Cortex of kidney (tissue), 1 donor: ENCODE data around the gene TM7SF3.
"Not testable (repeated sequence)": the region's sequence is repeated elsewhere in the genome, so short reads cannot be mapped to it uniquely, and the experiment has no call there.

ENCODE experiments used
- DNase-seq: peaks from one replicate; lab custom pipeline; 2025; lab: John Stamatoyannopoulos, UW

Gene TM7SF3

DNA sequence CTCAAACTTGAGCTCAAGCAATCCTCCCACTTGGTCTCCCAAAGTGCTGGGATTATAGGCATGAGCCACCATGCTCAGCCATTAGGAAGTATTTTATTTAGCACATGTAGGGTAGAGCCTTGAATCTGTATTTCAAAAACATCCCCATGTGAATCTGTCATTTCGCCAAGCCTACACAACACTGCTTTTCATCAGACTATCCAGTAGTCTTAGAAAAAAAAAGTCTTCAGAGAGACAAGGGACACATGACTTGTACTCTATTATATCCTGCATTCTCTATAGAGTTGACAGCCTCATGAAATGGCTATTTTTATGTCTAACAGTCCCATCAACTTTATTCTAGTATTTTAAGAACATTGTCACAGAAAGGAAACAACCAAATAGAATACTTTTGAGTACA lies 35.4 kb downstream of the TM7SF3 start:
- DNase-seq, result no peak

DNA sequence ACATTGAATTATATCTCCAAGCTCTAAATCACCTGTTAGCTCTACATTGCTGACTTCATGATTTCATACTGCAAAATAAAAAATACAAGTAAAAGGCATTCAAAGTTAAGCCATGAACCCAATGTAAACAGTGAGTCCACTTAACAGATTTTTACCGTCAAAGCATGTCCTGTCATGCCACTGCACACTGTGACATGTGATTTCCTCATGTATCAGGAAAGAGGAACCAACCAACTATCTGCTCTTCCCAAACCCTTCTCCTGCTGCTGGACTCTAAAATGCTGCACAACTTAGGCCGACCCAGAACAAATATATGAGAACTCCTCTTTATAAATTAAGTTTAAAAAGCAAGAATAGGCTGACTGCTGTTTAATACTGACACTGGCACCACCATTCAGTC lies 37.5 kb downstream of the TM7SF3 start:
- DNase-seq, result no peak

DNA sequence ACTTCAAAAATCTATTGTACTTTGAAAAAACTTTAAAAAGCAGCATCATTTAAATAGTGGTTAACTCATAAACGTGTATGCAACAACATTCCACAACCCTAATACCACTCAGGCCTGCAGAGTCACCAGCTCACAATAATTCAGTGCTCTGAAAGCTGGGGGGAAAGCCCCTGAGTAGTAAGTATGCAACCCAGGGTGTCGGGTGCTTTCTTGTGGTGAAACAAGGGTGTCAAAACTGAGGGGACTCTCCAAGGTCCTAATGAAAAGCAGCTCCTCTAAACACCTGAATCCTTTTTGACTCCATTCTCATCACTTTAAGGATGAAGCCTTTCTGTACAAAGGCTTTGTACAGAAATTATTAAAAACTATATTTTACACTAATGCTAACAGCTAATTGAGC lies 42.2 kb downstream of the TM7SF3 start:
- DNase-seq, result no peak

DNA sequence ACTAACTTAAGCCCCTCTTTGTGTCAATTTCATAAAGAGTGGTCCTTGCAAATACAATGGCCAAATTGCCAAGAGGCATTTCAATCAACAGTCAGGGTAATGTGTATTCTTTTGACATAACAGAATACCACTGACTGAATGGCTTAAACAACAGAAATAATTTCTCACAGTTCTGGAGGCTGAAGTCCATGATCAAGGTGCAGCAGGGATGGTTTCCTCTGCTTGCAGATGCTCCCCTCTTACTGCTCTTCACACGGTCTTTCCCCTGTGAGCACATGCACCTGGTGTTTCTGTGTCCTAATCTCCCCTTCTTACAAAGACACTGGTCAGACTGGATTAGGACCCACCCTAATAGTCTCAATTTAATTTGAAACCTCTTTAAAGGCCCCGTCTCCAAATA lies 44.0 kb downstream of the TM7SF3 start:
- DNase-seq, result no peak

DNA sequence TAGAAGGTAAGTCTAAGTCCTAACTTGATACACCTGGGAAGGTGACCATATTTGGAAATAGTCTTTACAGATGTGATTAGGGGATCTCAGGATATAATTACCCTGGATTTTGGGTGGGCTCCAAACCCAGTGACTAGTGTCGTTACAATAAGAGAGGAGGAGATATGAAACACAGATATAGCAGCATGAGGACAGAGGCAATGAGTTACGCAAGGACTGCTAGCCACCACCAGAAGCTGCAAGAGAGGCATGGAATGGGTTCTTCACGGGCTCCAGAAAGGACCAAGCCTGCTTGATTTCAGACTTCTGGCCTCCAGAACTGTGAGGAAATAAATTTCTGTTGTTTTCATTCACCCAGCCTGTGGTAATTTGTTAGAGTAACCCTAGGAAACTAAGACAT lies 47.3 kb downstream of the TM7SF3 start:
- DNase-seq, result no peak

DNA sequence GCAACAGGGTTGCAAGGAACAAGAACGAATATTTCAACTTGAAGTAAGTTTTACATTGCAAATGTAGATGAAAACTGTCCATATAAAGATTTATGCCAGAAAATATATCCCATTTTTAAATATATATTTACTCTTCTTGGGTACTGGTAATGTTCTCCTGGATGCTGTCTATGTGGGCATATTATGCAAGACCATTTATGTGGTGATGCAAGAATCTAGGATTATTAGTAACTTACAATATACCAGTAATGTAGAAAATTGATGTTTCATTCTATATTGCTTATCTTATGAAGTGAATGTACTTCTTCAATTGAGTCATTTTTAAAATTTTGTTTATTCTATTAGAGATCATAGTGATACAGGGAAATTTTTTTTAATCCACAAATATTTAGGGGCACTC lies 50.8 kb downstream of the TM7SF3 start:
- DNase-seq, result no peak

DNA sequence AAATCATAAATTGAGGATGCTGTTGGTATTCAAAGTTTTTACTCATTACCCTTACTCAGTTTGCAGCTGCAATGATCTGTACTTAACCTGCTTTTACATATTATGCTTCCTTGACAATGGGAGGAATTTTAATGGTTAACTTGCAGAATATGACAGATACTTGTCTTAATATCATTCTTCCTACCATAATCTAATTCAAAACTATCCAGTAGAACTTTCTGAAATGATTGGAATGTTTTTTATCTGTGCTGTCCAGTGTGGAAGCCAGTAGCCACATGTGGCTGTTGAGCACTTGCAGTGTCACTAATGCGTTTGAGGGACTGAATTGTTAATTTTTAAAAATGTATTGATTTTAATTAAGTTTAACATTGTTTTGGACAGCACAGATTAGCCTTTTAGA lies 52.4 kb downstream of the TM7SF3 start:
- no peak for DNase-seq

DNA sequence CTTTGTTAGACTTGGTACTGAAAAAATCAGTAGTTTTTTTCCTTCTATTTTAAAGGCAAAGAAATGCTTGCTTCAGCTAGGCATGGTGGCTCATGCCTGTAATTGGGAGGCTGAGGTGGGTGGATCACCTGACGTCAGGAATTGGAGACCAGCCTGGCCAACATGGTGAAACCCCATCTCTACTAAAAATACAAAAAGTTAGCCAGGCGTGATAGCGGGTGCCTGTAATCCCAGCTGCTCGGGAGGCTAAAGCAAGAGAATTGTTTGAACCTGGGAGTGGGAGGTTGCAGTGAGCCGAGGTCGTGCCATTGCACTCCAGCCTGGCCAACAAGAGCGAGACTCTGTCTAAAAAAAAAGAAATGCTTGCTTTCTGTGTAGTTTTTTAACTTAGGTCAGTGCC lies 52.8 kb downstream of the TM7SF3 start:
- DNase-seq, result not testable (repeated sequence)

DNA sequence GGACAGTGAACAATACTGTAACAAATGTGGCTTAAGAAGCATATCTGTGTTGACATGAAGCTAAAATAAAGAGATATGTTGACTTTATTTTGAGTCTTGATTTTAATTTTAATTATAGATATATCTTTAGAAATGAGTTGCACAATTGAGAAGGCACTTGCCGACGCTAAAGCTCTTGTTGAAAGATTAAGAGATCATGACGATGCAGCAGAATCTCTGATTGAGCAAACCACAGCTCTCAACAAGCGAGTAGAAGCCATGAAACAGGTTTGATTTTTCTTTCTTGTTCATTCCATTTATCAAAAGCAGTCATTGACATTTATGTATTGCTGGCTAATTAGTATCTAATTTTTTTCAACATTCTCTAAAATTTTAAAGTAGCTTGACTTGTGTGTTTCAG lies 60.2 kb downstream of the TM7SF3 start:
- no peak for DNase-seq

DNA sequence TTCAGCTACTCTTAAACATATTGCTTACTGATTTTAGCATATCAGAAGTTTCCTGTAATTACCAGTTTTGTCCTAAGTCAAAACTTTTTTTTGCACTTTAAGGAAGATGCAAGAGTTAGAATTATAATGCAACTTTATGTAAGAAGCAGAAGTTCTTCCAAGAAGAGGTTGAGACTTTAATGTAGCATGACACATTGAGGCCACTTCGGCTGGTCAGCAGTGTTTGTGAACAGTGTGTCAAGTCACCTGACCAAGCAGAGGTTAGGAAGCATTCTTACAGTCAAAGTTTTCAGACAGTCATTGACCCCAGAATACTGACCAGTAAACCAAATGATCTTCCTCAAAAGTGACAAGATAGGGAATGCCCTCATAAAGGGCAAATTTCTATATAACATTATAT lies 60.7 kb downstream of the TM7SF3 start:
- DNase-seq, result no peak

DNA sequence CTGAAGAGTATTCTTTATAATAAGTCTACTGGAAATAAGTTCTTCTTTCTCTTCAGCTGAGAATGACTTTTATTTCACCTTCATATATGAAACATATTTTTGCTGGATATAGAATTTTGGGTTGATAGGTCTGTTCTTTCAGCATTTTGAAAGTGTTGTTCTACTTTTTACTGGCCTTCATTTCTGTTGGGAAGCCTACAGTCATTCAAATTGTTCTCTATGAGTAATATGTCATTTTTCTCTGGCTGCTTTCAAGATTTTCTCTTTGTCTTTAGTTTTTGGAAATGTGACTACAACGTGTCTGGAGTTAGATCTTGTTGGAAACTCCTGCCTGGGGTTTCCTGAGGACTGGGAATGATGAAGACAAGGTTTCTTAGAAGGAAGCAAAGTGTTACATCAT lies 65.9 kb downstream of the TM7SF3 start:
- DNase-seq, result no peak

DNA sequence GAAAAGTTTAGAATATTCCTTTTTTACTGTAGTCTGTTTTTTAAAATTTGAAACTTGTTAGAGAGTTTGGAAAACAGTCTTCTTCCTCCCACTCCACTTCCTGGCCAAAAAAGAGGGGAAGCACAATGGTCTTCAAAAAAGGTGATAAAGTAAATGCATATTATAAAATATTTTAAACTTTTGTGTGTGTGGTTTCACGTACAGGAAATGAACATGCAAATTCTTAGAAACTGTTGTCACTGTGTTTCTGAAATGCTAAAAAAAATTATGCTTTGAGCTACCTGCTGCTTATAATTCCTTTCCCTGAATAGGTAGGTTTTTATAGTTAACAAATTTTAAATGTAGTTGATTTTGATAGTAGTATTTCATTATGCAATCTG lies 73.0 kb downstream of the TM7SF3 start:
- no peak for DNase-seq

DNA sequence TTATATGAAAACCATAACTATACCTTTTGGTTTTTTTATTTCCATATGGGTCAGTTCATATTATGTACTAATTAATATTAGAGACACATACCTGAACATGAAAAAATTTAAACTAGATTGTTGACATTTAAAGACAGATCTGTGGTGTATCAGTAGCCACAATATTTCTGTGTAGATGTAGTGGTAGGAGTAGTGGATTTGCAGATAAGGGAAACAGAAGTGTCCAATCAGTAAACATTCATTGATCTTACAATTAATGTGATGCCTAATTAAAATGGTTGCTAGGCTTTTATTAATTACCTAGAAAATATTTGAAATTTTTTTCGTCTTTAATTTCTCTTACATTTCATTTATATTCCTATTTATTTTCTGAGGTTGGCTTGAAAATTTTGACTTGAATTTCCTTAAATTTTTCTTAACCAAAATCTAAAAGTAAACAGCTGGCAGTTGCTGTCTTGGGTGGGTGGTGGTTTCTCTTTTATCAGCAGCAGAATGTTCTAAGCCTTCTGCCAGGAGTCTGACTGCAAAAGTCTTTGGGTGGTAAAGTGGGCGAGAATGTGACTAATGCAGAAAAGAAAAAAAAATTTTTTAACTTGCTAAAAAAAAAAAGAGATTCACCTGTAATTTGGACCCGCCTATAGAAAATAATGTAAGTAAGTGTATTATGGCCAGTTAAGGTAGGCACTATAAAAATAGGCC lies 73.5 kb downstream of the TM7SF3 start:
- DNase-seq, result no peak

DNA sequence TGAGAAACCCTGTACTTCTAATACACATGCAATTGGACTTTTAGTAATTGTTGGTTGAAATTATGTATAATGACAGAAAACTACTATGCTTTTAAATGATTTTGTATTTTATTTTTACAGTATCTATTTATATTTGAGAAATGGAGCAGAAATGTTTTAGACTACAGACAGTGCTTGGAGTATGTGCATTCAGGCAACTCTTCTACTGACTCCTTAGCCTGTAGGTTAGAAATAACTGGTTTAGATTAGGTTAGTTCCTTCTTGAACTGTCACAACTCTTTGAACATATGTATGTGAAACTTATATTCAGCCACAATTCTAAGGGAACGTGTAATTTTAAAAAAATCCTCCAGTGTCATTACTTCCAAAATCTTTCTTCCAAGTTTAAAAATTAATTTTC lies 74.2 kb downstream of the TM7SF3 start:
- no peak for DNase-seq

DNA sequence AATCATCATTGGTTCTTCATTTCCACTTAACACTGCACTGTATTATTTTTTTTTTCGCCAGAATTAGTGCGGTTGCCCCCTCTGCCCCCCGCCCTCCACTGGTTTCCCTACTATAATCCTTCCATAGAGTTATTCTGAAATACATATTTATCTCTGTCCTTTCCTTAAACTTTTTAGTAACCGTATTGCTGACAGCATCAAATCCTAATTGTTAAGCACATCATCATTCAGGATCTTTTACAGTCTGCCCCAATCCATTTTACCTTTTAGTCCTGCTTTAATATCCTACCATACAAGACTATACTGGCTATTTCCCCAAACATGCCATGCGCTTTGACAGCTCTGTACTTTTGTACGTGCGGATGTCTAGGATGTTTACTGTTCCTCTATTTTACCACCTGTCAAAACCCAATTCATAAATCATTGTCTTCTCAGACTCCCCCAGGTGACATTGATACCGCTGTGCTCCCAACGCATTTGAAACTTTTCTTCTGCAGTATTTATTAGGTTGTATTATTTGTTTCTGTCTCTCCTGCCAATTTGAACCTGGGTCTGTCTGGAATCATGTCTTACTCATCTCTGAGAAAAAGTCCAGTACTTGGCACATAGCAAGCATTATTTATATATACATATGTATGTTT lies 74.9 kb downstream of the TM7SF3 start:
- DNase-seq, result no peak

DNA sequence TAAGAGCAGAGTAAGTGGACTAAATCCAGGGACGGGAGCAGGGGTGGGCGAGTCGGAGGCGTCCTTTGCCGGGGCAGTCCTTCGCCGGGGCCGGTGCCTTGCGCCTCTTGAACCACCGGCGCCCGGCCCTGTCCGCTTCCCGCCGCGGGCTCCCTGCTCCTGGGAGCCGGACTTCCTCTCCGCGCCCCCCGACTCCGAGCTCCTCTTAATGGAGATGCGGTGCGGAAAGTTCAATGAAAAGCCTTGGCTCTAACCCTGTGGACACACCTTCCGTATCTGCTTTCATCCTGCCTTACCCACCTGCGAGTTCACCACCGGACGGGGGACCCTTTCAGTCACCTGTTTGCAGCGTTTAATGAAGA lies 75.5 kb downstream of the TM7SF3 start:
- no peak for DNase-seq

DNA sequence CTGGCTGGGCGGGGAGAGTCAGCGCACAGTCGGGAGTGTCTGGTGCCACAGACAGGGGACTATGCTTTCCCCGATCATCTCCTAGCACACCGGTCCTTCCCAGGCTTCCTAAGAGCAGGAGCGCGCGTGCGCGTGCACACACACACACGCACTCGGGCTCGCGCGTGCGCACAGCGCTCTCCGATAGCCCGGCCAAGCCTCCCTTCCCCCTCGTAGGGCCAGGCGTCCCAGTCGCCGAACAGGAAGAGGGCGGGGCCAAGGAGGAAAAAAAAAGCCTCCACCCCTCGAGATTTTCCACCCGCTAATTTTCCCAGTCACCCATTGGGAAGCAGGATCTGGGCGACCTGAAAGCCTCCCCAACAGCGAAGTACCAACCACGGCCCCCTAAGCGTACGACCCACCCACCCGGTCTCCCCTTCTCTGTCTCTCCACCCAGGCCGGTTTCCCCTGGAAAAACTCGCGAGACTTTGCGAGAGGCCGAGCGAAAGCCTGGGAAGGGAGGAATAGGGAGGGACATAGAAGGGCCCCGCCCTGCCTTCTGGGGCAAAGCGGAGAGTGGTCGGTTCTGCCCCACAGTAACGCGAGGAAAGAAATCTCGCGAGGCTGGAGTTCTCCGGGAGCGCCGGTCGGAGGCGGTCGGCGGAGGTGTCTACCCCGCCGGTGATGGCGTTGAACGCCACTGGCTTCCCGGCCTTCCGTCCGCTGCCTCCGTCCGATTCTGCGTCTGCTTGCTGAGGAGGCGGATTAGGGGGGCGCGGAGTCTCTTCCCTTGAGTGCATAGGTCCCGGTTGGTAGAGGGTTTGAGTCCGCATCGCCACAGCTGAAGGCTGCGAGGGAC lies 76.1 kb downstream of the TM7SF3 start, which contains the start of the genes FGFR1OP2 and INTS13:
TSS of gene FGFR1OP2 (plus strand) at position 608 of the 838 bp plus-strand sequence. CDS start 15,689 bp downstream, outside the sequence.
TSS of gene INTS13 (minus strand) at position 119 of the 838 bp plus-strand sequence. CDS start 1,178 bp downstream, outside the sequence.
- peak; percentile 85 for DNase-seq

DNA sequence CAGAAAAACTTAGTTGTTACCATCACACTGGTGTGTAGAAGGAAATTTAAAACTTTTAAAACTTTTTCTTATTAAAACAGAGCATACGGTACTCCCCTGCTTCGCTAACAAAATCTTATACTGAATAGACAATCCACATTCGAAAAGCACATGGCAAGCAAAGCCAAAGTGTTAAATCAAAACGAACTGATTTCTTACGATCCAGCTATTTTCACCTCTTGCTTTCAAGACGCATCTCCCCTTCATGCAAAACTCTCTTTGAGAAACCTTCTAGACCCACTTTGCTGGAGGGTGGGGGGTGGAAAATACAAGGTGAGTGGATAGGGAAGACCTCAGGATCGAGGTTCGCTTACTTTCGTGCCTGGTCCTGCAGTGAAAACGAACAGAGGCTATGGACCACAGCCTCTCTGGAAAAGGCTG lies 76.7 kb downstream of the TM7SF3 start:
- DNase-seq, result no peak

DNA sequence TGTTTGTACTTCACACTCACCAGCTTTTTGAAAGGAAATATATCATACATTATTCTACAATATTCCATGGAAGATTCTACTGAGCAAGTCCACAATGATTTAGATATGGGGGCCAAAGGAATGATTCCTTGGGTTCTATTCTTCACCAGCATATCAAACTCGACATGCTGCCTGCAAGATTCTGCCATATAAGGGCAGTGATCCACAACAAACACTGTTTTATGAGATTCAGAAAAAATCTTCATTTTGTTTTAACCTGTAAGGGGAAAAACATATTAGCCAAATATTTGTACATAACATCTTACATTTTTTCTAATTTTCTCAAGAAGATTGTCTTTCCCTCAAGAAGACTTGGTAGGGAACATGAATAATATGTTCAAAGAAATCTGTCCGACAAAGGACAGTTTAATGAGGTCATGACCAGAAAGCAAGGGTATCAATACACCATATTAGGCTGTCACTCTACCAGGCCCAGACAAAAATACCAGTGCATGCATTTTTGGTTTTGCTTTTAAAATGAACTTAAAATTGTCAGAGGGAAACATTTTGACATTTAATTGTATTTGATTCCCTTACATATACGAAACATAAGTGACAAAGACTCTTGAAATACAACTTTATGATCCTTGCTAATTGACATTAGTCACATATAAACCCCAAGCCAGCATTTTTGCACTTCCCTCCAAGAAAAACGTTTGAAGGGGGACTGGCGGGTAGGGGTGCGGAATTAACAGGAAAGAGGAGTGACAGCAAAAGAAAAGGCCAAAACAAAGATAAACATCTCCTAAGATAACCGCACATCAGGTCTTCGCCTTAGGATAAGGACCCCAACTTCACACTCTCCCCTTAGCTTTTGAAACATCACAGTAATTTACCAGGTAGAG lies 77.4 kb downstream of the TM7SF3 start:
- no peak for DNase-seq

DNA sequence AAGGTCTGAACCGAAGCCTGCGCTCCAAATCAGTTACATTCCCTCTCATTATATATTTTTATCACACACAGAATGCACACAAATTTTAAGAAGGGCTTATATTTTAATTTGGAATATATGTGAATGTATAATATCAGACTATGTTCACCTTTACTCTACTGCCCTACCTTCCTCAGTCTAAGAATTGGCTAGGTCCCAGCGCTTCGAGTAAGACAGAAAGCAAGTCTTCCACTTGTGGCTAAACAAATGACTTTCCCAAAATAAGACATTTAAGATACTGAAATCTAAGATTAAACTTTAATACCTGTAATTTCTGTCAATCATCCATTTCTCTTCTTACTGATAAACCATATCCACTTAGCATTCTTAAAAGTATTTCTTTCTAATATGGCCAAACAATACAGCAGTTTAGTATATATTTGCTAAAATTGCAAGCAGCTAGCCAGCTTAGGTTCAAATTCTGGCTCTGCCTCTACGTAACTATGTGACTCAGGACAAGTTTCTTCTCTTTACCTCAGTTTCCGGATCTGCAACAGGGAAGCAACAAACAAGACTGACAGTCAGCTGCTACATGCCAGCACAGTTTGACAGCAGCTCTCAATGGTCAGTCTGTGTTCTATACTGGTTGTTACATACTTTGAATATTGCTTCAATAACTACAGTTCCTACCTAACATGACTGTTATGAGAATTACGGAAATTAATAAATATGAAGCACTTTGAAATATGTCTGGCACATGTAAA lies 78.4 kb downstream of the TM7SF3 start:
- no peak for DNase-seq

DNA sequence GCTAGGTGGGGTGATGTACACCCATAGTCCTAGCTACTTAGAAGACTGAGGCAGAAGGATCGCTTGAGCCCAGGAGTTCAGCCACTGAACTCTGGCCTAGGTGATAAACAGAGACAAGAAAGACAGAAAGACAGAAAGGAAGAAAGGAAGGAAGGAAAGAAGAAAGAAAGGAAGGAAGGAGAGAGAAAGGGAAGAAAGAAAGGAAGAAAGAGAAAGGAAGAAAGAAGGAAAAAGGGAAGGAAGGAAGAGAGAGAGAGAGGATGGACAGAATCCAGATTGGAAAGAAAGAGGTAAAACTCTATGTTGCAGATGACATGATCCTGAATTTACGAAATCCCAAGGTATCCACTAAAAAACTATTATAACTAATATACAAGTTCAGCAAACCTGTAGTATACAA lies 84.6 kb downstream of the TM7SF3 start:
- DNase-seq, result no peak
